ENCODE results near the gene WASF3. TPM values are rescaled to one million over a fixed set of nuclear protein-coding genes. Genes with fewer than 3 reads are reported as not detected.

The WASF3 gene
- total RNA-seq, 2 donors from 2014 or later, result 3.2 to 4.0 TPM

- no peaks in the 10 kb centered on the region for H3K36me3 ChIP-seq
- TF ChIP-seq CTCF (IDR thresholded peaks at IDR 0.05), result no peak
- no peak overlapping the region for H3K9ac ChIP-seq (ENCODE audit: low read depth in 2 of 2, low read length in 2 of 2)
- intact Hi-C loops (cut with DNase I), result no loop called here
- DNase-seq, result no peak
- H3K9me3 ChIP-seq, result no peaks in the 10 kb centered on the region
- no peak overlapping the region for H3K27ac ChIP-seq
- no peaks in the 10 kb centered on the region for H3K27me3 ChIP-seq
- H3K4me3 ChIP-seq, result no peak overlapping the region
- H3K4me1 ChIP-seq, result no peaks in the 10 kb centered on the region
These were observed 125.1 kb downstream of the WASF3 start for GRCh38 chr13:26682606-26683005.

- Histone ChIP-seq H3K27ac (no peak overlapping the region), H3K9ac (ENCODE audit: low read depth in 2 of 2, low read length in 2 of 2) (no peak overlapping the region), H3K4me3 (no peak overlapping the region), H3K9me3 (no peaks in the 10 kb centered on the region), H3K36me3 (no peaks in the 10 kb centered on the region), H3K4me1 (no peaks in the 10 kb centered on the region), H3K27me3 (no peaks in the 10 kb centered on the region)
- DNase-seq, result no peak
- intact Hi-C loops (cut with DNase I), result no loop called here
- TF ChIP-seq CTCF (IDR thresholded peaks at IDR 0.05), result no peak
These were observed 128.1 kb downstream of the WASF3 start for GRCh38 chr13:26685606-26686005.

GRCh38 chr13:26686285-26686684 is 128.8 kb downstream of the WASF3 start:
- Histone ChIP-seq H3K4me3 (no peak overlapping the region), H3K27me3 (no peaks in the 10 kb centered on the region), H3K27ac (no peak overlapping the region), H3K36me3 (no peaks in the 10 kb centered on the region), H3K4me1 (no peaks in the 10 kb centered on the region), H3K9ac (ENCODE audit: low read depth in 2 of 2, low read length in 2 of 2) (no peak overlapping the region), H3K9me3 (no peaks in the 10 kb centered on the region)
- DNase-seq, result no peak
- TF ChIP-seq CTCF (IDR thresholded peaks at IDR 0.05), result no peak
- intact Hi-C loops (cut with DNase I), result no loop called here

- Histone ChIP-seq H3K27ac (no peak overlapping the region), H3K36me3 (no peaks in the 10 kb centered on the region), H3K9ac (ENCODE audit: low read depth in 2 of 2, low read length in 2 of 2) (no peak overlapping the region), H3K9me3 (no peaks in the 10 kb centered on the region), H3K4me3 (no peak overlapping the region), H3K4me1 (no peaks in the 10 kb centered on the region), H3K27me3 (no peaks in the 10 kb centered on the region)
- no peak for DNase-seq
- intact Hi-C loops (cut with DNase I), result no loop called here
- no peak for TF ChIP-seq CTCF (IDR thresholded peaks at IDR 0.05)
These were observed 130.8 kb downstream of the WASF3 start for GRCh38 chr13:26688286-26688685.

GRCh38 chr13:26688980-26689379 is 131.5 kb downstream of the WASF3 start:
- TF ChIP-seq CTCF (IDR thresholded peaks at IDR 0.05), result no peak
- no peak for DNase-seq
- Histone ChIP-seq H3K4me1 (no peaks in the 10 kb centered on the region), H3K4me3 (no peak overlapping the region), H3K9me3 (no peaks in the 10 kb centered on the region), H3K36me3 (no peaks in the 10 kb centered on the region), H3K27me3 (no peaks in the 10 kb centered on the region), H3K27ac (no peak overlapping the region), H3K9ac (ENCODE audit: low read depth in 2 of 2, low read length in 2 of 2) (no peak overlapping the region)
- intact Hi-C loops (cut with DNase I), result no loop called here

Data from colonic mucosa (tissue), 4 donors.